Duodenal mucosa (tissue), 2 donors: ENCODE results near the gene OOSP2.
"Not testable (repeated sequence)": the region's sequence is repeated elsewhere in the genome, so short reads cannot be mapped to it uniquely, and the experiment has no call there.

Experiments used
- H3K27ac ChIP-seq: one replicate; pipeline ENCODE4 v1.7.0; 2013; ENCODE audit warnings: low read depth, low read length
- H3K27me3 ChIP-seq, 2 donors: one replicate each; pipeline ENCODE4 v1.7.0; 2013; ENCODE audit warnings: low read length in 2 of 2, control low read depth in 1 of 2; ENCODE audit not compliant: insufficient read depth in 2 of 2, control insufficient read depth in 1 of 2
- H3K36me3 ChIP-seq, 2 donors: one replicate each; pipeline ENCODE4 v1.7.0; 2013; ENCODE audit warnings: low read length in 2 of 2, control low read depth in 1 of 2; ENCODE audit not compliant: insufficient read depth in 2 of 2, control insufficient read depth in 1 of 2
- H3K4me1 ChIP-seq, 2 donors: one replicate each; pipeline ENCODE4 v1.7.0; 2013; ENCODE audit warnings: low read length in 2 of 2, control low read depth in 1 of 2; ENCODE audit not compliant: insufficient read depth in 2 of 2, control insufficient read depth in 1 of 2
- H3K4me3 ChIP-seq, 2 donors: one replicate each; pipeline ENCODE4 v1.7.0; 2013; ENCODE audit warnings: low read length in 2 of 2, low read depth in 1 of 2
- H3K9ac ChIP-seq, 2 donors: one replicate each; pipeline ENCODE4 v1.7.0; 2013; ENCODE audit warnings: low read length in 2 of 2, low read depth in 1 of 2
- H3K9me3 ChIP-seq, 2 donors: one replicate each; pipeline ENCODE4 v1.7.0; 2013; ENCODE audit warnings: low read length in 2 of 2, control low read depth in 1 of 2; ENCODE audit not compliant: control insufficient read depth in 1 of 2

OOSP2 gene

DNA sequence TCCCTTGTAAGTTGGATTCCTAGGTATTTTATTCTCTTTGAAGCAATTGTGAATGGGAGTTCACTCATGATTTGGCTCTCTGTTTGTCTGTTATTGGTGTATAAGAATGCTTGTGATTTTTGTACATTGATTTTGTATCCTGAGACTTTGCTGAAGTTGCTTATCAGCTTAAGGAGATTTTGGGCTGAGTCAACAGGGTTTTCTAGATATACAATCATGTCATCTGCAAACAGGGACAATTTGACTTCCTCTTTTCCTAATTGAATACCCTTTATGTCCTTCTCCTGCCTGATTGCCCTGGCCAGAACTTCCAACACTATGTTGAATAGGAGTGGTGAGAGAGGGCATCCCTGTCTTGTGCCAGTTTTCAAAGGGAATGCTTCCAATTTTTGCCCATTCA, 10.2 kb downstream of the OOSP2 start:
- H3K27me3 ChIP-seq, H3K4me3 ChIP-seq, H3K9me3 ChIP-seq, H3K27ac ChIP-seq, H3K36me3 ChIP-seq, H3K9ac ChIP-seq, H3K4me1 ChIP-seq: not testable (repeated sequence)

DNA sequence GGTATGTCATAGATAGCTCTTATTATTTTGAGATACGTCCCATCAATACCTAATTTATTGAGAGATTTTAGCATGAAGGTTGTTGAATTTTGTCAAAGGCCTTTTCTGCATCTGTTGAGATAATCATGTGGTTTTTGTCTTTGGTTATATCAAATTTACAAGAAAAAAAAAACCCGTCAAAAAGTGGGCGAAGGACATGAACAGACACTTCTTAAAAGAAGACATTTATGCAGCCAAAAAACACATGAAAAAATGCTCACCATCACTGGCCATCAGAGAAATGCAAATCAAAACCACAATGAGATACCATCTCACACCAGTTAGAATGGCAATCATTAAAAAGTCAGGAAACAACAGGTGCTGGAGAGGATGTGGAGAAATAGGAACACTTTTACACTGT, 10.6 kb downstream of the OOSP2 start:
- not testable (repeated sequence) for H3K9me3 ChIP-seq, H3K27ac ChIP-seq, H3K36me3 ChIP-seq, H3K4me1 ChIP-seq, H3K9ac ChIP-seq, H3K4me3 ChIP-seq, H3K27me3 ChIP-seq

DNA sequence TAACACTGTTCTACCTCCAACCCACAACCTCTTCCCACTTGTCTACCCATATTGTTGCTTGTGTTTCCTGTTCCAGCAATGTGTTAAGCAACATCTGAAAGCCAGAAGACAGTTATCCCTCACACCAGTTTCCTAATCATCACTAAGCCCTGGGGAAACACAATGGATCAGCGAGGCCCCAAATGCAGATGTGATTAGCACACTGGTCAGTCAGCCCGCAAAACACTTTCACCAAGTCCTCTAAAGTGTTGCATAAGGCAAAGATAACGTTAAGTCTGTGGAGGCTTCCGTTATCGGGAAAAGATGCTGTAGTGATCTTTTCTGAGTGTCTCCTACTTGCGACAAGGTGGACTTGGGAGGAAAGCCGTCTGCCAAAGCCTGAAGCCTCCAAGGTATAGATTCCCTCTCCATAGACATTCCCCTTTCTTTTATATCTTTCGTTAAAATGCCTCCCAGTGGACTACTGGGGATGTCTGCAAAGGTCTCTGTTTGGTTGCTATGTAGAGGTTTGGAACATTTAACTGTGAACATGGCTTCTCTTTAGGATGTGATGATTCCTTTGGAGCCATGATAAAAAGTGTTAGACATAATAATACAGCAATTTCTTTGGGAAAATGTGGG, 16.2 kb downstream of the OOSP2 start, which contains the start of gene MS4A3:
TSS of gene MS4A3 (plus strand) at position 317 of the 621 bp plus-strand sequence. CDS start 4,496 bp downstream, outside the sequence.
- H3K27me3 ChIP-seq, result no peaks in the 10 kb centered on the region
- no peaks in the 10 kb centered on the region for H3K36me3 ChIP-seq
- no peak within 1 kb of the TSS for H3K27ac ChIP-seq
- H3K9me3 ChIP-seq, result no peaks in the 10 kb centered on the region
- no peaks in the 10 kb centered on the region for H3K4me1 ChIP-seq
- no peak within 1 kb of the TSS for H3K4me3 ChIP-seq
- H3K9ac ChIP-seq, result no peak within 1 kb of the TSS

DNA sequence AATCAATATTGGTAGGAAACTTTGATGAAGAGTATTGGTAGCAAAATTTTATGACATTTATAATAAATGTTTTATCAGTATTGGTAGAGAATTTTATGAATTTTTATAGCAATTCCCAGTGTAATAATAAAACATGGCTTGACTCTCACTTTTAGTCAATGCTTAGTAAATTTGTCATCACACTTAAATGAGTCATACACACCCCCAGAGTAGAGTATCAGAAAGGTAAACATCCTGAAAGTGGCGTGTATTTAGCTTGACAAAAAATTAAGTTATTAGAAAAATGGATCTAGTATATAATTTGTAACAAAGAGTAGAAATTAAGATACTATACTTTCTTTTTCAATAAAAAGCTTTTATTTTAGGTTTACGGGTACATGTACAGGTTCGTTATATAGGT, 18.8 kb downstream of the OOSP2 start:
- H3K36me3 ChIP-seq, result no peaks in the 10 kb centered on the region
- no peak overlapping the region for H3K9ac ChIP-seq
- H3K9me3 ChIP-seq, result no peaks in the 10 kb centered on the region
- no peak overlapping the region for H3K4me3 ChIP-seq
- no peaks in the 10 kb centered on the region for H3K4me1 ChIP-seq
- H3K27ac ChIP-seq, result no peak overlapping the region
- no peaks in the 10 kb centered on the region for H3K27me3 ChIP-seq

DNA sequence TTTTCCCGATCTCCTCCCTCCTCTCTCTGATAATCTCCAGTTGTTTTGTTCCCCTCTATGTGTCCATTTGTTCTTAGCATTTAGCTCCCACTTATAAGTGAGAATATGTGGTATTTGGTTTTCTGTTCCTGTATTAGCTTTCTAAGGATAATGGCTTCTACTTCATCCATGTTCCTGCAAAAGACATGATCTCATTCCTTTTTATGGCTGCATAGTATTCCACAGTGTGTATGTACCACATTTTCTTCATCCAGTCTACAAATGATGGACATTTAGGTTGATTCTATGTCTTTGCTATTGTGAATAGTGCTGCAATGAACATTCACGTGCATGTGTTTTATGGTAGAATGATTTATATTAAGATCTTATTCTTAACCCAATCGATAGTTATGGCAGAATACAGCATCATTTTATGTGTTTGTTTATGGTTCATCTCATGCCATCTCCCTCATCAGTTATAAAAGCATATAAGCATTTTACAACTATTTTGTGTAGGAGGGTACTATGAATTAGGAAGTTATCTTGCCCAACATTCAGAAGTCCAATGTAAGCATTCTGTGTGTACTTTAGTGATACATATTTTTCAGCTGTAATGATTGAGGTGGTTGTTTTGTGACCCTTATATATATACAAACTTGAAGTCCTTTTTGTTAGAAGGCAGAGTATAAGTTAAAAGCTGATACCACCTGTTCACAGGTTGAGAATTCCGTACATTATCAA, 19.5 kb downstream of the OOSP2 start:
- Histone ChIP-seq H3K9ac (no peak overlapping the region), H3K27ac (no peak overlapping the region), H3K27me3 (no peaks in the 10 kb centered on the region), H3K36me3 (no peaks in the 10 kb centered on the region), H3K4me1 (no peaks in the 10 kb centered on the region), H3K9me3 (no peaks in the 10 kb centered on the region), H3K4me3 (no peak overlapping the region)

DNA sequence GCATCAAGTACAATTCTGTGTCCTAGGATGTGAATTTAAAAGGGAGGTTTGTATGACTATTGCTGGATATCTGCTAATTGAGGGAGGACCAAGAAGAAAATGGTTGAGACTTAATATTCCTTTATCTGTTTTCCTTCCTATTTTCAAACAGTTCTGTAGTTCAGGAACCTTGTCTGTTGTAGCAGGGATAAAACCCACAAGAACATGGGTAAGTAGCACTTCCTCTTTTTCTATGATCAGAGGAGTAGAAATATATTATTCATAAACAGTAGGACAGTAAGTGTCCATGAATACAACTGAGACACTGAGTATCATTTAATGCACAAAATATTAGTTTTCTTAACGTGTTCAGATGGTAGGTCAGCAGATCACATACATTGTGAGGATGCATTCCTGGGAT, 23.9 kb downstream of the OOSP2 start:
- H3K27ac ChIP-seq, result no peak overlapping the region
- no peak overlapping the region for H3K9ac ChIP-seq
- H3K4me1 ChIP-seq, result no peaks in the 10 kb centered on the region
- no peak overlapping the region for H3K4me3 ChIP-seq
- no peaks in the 10 kb centered on the region for H3K9me3 ChIP-seq
- H3K27me3 ChIP-seq, result no peaks in the 10 kb centered on the region
- no peaks in the 10 kb centered on the region for H3K36me3 ChIP-seq

DNA sequence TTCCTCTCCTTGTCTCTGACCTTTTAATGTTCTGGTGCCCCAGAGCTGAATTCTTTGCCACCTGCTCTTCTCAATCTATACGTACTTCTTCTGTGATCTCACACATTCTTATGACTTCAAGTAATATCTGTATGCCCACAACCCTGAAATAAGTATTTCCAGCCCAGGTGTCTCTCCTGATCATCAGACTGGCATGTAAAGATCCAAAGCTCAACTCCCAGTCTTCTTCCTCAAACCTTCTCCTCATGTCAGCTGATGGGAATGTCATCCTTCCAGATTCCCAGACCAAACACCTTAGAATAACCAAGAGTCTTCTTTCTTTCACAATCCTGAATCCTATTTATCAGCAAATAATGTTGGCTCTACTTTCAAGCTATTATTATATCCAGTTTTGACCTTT, 25.6 kb downstream of the OOSP2 start:
- Histone ChIP-seq H3K27ac (no peak overlapping the region), H3K4me1 (no peaks in the 10 kb centered on the region), H3K27me3 (no peaks in the 10 kb centered on the region), H3K4me3 (no peak overlapping the region), H3K9ac (no peak overlapping the region), H3K36me3 (no peaks in the 10 kb centered on the region), H3K9me3 (no peaks in the 10 kb centered on the region)

DNA sequence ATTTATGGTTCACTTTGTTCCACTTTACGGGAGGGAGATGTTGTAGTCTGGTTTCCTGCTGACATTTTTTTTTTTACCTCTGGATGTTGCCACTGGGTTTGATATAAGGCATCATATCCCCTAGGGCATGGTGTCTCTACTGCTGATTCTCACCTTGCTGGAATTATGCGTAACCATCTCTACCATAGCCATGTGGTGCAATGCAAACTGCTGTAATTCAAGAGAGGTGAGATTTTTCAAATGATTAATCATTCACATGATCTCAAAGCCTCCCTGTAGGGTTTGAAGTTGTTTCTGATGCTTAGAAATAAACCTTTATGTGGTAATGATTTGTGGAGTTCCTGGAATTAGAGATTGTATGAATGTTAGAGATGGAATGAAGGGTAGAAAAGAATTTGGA, 29.2 kb downstream of the OOSP2 start:
- Histone ChIP-seq H3K27me3 (no peaks in the 10 kb centered on the region), H3K36me3 (no peaks in the 10 kb centered on the region), H3K4me1 (no peaks in the 10 kb centered on the region), H3K4me3 (no peak overlapping the region), H3K9ac (no peak overlapping the region), H3K9me3 (no peaks in the 10 kb centered on the region), H3K27ac (no peak overlapping the region)

DNA sequence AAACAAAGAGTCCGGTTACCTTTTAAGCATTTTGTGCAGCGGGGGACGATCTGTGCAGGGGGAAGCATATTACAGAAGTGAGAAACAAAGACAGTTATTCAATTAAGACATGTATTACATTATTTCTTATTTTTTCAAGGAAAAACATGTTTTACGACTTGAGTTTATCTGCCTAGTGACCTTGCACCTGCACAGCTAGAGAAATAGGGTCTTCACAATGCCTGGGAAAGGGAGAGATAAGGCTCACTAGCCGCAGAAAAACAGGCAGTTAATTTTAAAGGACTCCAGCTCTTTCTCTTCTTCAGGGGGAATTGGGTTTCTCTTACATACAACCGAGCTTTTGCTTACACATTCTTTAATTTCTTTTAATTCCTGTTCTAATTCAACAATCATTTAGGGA, 31.4 kb downstream of the OOSP2 start:
- H3K4me1 ChIP-seq, H3K9me3 ChIP-seq, H3K27ac ChIP-seq, H3K36me3 ChIP-seq, H3K27me3 ChIP-seq, H3K4me3 ChIP-seq, H3K9ac ChIP-seq: not testable (repeated sequence)

DNA sequence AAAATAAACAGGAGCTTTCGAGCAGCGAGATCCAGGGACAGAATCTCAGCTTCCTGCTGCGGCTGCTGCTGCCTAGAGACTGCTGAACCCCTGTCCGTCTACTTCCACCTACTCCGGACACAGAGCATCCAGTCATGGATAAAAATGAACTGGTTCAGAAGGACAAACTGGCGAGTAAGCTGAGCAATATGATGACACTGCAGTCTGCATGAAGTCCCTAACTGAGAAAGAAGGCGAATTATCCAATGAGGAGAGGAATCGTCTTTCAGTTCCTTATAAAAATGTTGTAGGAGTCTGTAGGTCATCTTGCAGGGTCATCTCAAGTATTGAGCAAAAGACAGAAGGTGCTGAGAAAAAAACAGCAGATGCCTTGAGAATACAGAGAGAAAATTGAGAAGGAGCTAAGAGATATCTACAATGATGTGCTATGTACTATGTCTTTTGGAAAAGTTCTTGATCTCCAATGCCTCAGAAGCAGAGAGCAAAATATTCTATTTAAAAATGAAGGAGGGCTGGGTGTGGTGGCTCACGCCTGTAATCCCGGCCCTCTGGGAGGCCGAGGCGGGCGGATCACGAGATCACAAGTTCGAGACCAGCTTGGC, 37.1 kb downstream of the OOSP2 start:
- Histone ChIP-seq H3K4me3 (no peak overlapping the region), H3K9me3 (no peaks in the 10 kb centered on the region), H3K4me1 (no peaks in the 10 kb centered on the region), H3K27ac (no peak overlapping the region), H3K36me3 (no peaks in the 10 kb centered on the region), H3K27me3 (no peaks in the 10 kb centered on the region), H3K9ac (no peak overlapping the region)
